GM23338 (cell line): ENCODE measurements around the gene GFRA1. TPM values are rescaled to one million over a fixed set of nuclear protein-coding genes. Genes with fewer than 3 reads are reported as not detected.

ENCODE experiments used
- ATAC-seq: fragments of 200-7000 bp; cut with Tn5 transposase; 3 replicates; pipeline ENCODE4 v1.9.1; 2020
- DNase-seq: peaks from one replicate; pipeline ENCODE4 v3.0.0-alpha.2; 2015; ENCODE audit warnings: low spot score
- H2AFZ ChIP-seq: fragments of 200-600 bp; sonication (generic); 2 replicates; pipeline ENCODE4 v1.8.0; 2016; ENCODE audit warnings: antibody characterized with exemption, mild to moderate bottlenecking, moderate library complexity
- H3F3A ChIP-seq: fragments of 200-600 bp; sonication (generic); replicated peaks from 2 replicates; pipeline ENCODE4 v1.8.0; 2017; ENCODE audit warnings: antibody characterized with exemption, mixed run types, low read depth
- H3K27ac ChIP-seq: fragments of 200-600 bp; sonication (generic); 2 replicates; pipeline ENCODE4 v1.6.1; 2016; ENCODE audit warnings: low read depth
- H3K27me3 ChIP-seq: fragments of 200-600 bp; sonication (generic); 2 replicates; pipeline ENCODE4 v1.8.0; 2016; ENCODE audit warnings: mild to moderate bottlenecking, mixed run types, moderate library complexity; ENCODE audit not compliant: insufficient read depth
- H3K36me3 ChIP-seq: fragments of 200-600 bp; sonication (generic); 2 replicates; pipeline ENCODE4 v1.8.0; 2016; ENCODE audit warnings: mild to moderate bottlenecking; ENCODE audit not compliant: insufficient read depth
- H3K4me1 ChIP-seq: fragments of 200-600 bp; sonication (generic); 2 replicates; pipeline ENCODE4 v1.8.0; 2016; ENCODE audit warnings: mild to moderate bottlenecking, moderate library complexity; ENCODE audit not compliant: insufficient read depth
- H3K4me2 ChIP-seq: fragments of 200-600 bp; sonication (generic); 2 replicates; pipeline ENCODE4 v1.7.1; 2017; ENCODE audit warnings: mixed run types
- H3K4me3 ChIP-seq: fragments of 200-600 bp; sonication (generic); 2 replicates; pipeline ENCODE4 v1.6.1; 2016; ENCODE audit warnings: mixed run types
- H3K79me2 ChIP-seq: fragments of 200-600 bp; sonication (generic); replicated peaks from 2 replicates; pipeline ENCODE4 v1.8.0; 2017; ENCODE audit warnings: mild to moderate bottlenecking; ENCODE audit not compliant: insufficient read depth
- H3K9me2 ChIP-seq: fragments of 200-600 bp; sonication (generic); 2 replicates; pipeline ENCODE4 v1.8.0; 2017; ENCODE audit not compliant: insufficient read depth
- H4K20me1 ChIP-seq: fragments of 200-600 bp; sonication (generic); replicated peaks from 2 replicates; pipeline ENCODE4 v1.8.0; 2017; ENCODE audit warnings: mild to moderate bottlenecking; ENCODE audit not compliant: insufficient read depth
- H3K27ac Mint-ChIP-seq: 2 replicates; pipeline ENCODE4 v1.8.0; 2020; ENCODE audit warnings: inconsistent platforms, mild to moderate bottlenecking, moderate library complexity, mixed read lengths
- H3K27me3 Mint-ChIP-seq: 3 replicates; pipeline ENCODE4 v1.8.0; 2022; ENCODE audit warnings: low read depth, mild to moderate bottlenecking, moderate library complexity, mixed read lengths, inconsistent platforms; ENCODE audit not compliant: insufficient read depth, poor library complexity
- H3K36me3 Mint-ChIP-seq: 3 replicates; pipeline ENCODE4 v1.8.0; 2021; ENCODE audit warnings: low read depth, mild to moderate bottlenecking, inconsistent platforms, moderate library complexity, mixed read lengths
- H3K4me1 Mint-ChIP-seq: 3 replicates; pipeline ENCODE4 v1.8.0; 2020; ENCODE audit warnings: mild to moderate bottlenecking, inconsistent platforms, mixed read lengths
- H3K4me3 Mint-ChIP-seq: 3 replicates; pipeline ENCODE4 v1.8.0; 2021; ENCODE audit warnings: moderate library complexity, mild to moderate bottlenecking, inconsistent platforms, mixed read lengths
- H3K9me3 Mint-ChIP-seq: 3 replicates; pipeline ENCODE4 v1.8.0; 2020; ENCODE audit warnings: moderate library complexity, mild to moderate bottlenecking, inconsistent platforms, mixed read lengths
- CREB1 ChIP-seq: fragments of 250-450 bp; sonication (Bioruptor Pico); IDR thresholded peaks from 2 replicates; pipeline ENCODE4 v1.5.0; 2020; ENCODE audit warnings: low read depth, mild to moderate bottlenecking, moderate library complexity
- EZH2phosphoT487 ChIP-seq: fragments of 200-600 bp; sonication (generic); IDR thresholded peaks from one replicate; pipeline ENCODE4 v1.8.1; 2018; ENCODE audit warnings: antibody characterized with exemption; ENCODE audit not compliant: unreplicated experiment
- JUNB ChIP-seq: IDR thresholded peaks from one replicate; pipeline ENCODE4 v1.6.1; 2016; ENCODE audit warnings: antibody characterized with exemption; ENCODE audit not compliant: unreplicated experiment
- POLR2AphosphoS5 ChIP-seq: IDR thresholded peaks from 2 replicates; pipeline ENCODE4 v1.6.1; 2016; ENCODE audit warnings: antibody characterized with exemption, low read depth
- STAT1 ChIP-seq: IDR thresholded peaks from one replicate; pipeline ENCODE4 v1.6.1; 2016; ENCODE audit warnings: antibody characterized with exemption; ENCODE audit not compliant: unreplicated experiment
- ZNF114 ChIP-seq: fragments of 250-450 bp; sonication (Bioruptor Pico); IDR thresholded peaks from 2 replicates; pipeline ENCODE4 v1.5.0; 2020; ENCODE audit warnings: mild to moderate bottlenecking, moderate library complexity
- ZNF331 ChIP-seq: fragments of 250-450 bp; sonication (Bioruptor Pico); IDR thresholded peaks from 2 replicates; pipeline ENCODE4 v1.5.0; 2020; ENCODE audit warnings: low read depth, mild to moderate bottlenecking, moderate library complexity
- polyA plus RNA-seq: library from polyadenylated mRNA; unstranded; fragments of >200 nt; fragmentation: Nextera tagmentation; extraction: Ambion mirVana; gene quantifications from 2 replicates; pipeline ENCODE4 v1.2.1, GENCODE V29; 2016
- total RNA-seq: library from RNA; depleted of rRNA; stranded (reverse); fragments of >200 nt; shearing (Covaris generic); gene quantifications from 2 replicates; pipeline ENCODE4 v1.2.3, GENCODE V29; 2014
- TF ChIP-seq, protein P1 (sequence below), 2 experiments: fragments of 200-600 bp in 1 of 2; sonication (generic) in 1 of 2; conservative IDR thresholded peaks; 2 replicates each; pipeline versions ENCODE4 v1.5.1 to v1.6.1; 2016 to 2017; ENCODE audit warnings: antibody characterized with exemption in 2 of 2, low read depth in 2 of 2, mild to moderate bottlenecking in 2 of 2, moderate library complexity in 1 of 2
- TF ChIP-seq, protein P2 (sequence below): IDR thresholded peaks from 2 replicates; pipeline ENCODE4 v1.6.1; 2016; ENCODE audit warnings: antibody characterized with exemption
- TF ChIP-seq, protein P3 (sequence below): fragments of 250-450 bp; sonication (Bioruptor Pico); IDR thresholded peaks from 2 replicates; pipeline ENCODE4 v1.5.0; 2020; ENCODE audit warnings: mild to moderate bottlenecking, moderate library complexity

The GFRA1 gene
- total and polyA plus RNA-seq, 2 experiments from 2014 or later = 1.4 to 2.8 TPM

DNA sequence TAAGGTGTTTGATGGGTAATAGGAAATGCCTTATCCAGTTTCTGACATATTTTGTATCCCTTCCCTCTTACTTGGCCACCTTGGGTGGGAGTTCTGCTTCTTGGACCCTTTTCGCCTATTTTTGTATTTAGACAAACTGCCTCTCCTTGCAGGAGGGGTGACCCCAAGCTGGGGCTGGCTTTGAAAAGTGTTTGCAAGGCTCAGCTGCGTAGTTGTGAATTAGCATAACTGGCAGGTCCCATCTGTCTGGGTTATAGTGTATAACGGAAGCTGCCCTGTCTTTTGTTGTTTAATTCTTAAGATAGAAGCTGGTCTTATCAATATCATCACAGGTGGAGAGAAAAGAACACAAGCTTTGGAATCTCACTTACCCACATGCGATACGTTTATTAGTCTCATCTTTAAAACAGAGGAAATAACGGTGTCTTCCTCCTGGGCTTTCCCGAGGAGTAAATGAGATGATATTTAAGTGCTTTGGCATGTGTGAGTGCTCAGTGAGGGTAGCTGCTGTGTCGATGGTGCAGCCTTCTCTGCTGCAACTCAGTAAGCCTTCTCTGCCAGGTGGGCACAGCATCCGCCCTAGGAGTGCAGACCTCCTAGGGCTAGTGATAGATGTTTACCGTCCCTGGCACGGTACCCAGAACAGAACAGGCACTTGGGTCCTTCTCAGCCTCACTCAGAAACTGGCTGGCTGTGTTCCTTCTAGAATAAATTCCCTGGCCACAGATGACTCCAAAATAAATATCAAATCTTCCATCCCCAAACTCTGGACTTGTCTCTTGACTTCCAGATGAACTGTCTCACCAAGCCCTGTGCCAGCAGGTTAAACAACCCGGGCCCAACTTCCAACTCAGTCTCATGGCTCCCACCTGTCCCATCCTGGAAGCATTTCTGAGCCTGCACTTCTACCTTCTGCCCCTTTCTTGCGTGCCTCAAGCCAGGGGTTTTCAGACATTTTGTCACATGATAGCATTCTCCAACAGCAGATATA is 227.3 kb downstream of the GFRA1 start:
- Histone ChIP-seq H3F3A (no peaks in the 10 kb centered on the region), H2AFZ (no peak overlapping the region), H3K79me2 (no peaks in the 10 kb centered on the region), H3K36me3 (no peaks in the 10 kb centered on the region), H4K20me1 (no peaks in the 10 kb centered on the region), H3K27ac (no peak overlapping the region), H3K4me2 (no peak overlapping the region), H3K4me3 (no peak overlapping the region), H3K4me1 (no peaks in the 10 kb centered on the region), H3K9me2 (0 out of 2 replicates have a peak, but pooled peaks cover 13% of the 10 kb centered on the region), H3K27me3 (no peaks in the 10 kb centered on the region)
- Mint-ChIP-seq H3K36me3 (no peaks in the 10 kb centered on the region), H3K4me1 (no peaks in the 10 kb centered on the region), H3K27me3 (peaks cover 3% of the 10 kb centered on the region), H3K9me3 (peaks cover 4% of the 10 kb centered on the region), H3K27ac (0 out of 2 replicates have a peak overlapping the region, but pooled peaks have one; percentile 9), H3K4me3 (no peak overlapping the region)
- ATAC-seq = no peak
- TF ChIP-seq POLR2AphosphoS5 (no peak), ZNF114 (CRISPR knock-in tag) (no peak), JUNB (no peak), ZNF331 (no peak), CREB1 (CRISPR knock-in tag) (no peak), STAT1 (no peak), EZH2phosphoT487 (no peak)
- TF ChIP-seq, protein P1, sequence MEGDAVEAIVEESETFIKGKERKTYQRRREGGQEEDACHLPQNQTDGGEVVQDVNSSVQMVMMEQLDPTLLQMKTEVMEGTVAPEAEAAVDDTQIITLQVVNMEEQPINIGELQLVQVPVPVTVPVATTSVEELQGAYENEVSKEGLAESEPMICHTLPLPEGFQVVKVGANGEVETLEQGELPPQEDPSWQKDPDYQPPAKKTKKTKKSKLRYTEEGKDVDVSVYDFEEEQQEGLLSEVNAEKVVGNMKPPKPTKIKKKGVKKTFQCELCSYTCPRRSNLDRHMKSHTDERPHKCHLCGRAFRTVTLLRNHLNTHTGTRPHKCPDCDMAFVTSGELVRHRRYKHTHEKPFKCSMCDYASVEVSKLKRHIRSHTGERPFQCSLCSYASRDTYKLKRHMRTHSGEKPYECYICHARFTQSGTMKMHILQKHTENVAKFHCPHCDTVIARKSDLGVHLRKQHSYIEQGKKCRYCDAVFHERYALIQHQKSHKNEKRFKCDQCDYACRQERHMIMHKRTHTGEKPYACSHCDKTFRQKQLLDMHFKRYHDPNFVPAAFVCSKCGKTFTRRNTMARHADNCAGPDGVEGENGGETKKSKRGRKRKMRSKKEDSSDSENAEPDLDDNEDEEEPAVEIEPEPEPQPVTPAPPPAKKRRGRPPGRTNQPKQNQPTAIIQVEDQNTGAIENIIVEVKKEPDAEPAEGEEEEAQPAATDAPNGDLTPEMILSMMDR (conservative IDR thresholded peaks at IDR 0.05; ENCODE audit: low read depth in 2 of 2) = no peak
- TF ChIP-seq, protein P2, sequence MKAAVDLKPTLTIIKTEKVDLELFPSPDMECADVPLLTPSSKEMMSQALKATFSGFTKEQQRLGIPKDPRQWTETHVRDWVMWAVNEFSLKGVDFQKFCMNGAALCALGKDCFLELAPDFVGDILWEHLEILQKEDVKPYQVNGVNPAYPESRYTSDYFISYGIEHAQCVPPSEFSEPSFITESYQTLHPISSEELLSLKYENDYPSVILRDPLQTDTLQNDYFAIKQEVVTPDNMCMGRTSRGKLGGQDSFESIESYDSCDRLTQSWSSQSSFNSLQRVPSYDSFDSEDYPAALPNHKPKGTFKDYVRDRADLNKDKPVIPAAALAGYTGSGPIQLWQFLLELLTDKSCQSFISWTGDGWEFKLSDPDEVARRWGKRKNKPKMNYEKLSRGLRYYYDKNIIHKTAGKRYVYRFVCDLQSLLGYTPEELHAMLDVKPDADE = no peak
- no peak for DNase-seq

DNA sequence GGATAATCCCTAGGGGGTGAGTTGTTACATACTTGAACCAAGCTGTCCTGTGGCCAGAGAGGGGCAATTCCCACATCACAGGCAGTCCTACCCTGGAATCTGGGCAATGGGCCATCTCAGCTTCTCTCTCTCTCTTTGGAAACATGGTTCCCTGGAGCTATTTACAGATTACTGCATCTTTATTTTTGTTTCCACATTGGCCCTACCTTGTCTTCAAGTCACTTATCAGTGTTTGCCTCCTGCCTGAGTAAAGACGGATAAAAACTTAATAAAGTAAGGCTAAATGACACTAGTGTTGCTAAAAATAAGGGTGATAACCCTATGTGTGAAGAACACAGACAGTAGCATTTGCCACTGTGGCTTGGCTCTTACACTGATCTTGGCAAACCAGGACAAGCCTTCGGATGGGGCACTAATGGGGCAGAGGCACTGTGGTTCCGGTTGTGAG is 228.2 kb downstream of the GFRA1 start:
- no peaks in the 10 kb centered on the region for H3K79me2 ChIP-seq
- Mint-ChIP-seq H3K27me3 (peaks cover 2% of the 10 kb centered on the region), H3K4me3 (no peak overlapping the region), H3K4me1 (no peaks in the 10 kb centered on the region), H3K27ac (no peak overlapping the region), H3K36me3 (no peaks in the 10 kb centered on the region), H3K9me3 (peaks cover 4% of the 10 kb centered on the region)
- no peak overlapping the region for H3K4me2 ChIP-seq
- DNase-seq (no peak), ATAC-seq (no peak)
- no peaks in the 10 kb centered on the region for H3F3A ChIP-seq
- no peaks in the 10 kb centered on the region for H3K36me3 ChIP-seq
- H2AFZ ChIP-seq = no peak overlapping the region
- no peaks in the 10 kb centered on the region for H3K4me1 ChIP-seq
- H4K20me1 ChIP-seq = no peaks in the 10 kb centered on the region
- 0 out of 2 replicates have a peak, but pooled peaks cover 10% of the 10 kb centered on the region for H3K9me2 ChIP-seq
- H3K27ac ChIP-seq = no peak overlapping the region
- no peaks in the 10 kb centered on the region for H3K27me3 ChIP-seq
- H3K4me3 ChIP-seq = no peak overlapping the region
- no peak for TF ChIP-seq EZH2phosphoT487
- no peak for TF ChIP-seq ZNF114 (CRISPR knock-in tag)
- TF ChIP-seq, protein P3, sequence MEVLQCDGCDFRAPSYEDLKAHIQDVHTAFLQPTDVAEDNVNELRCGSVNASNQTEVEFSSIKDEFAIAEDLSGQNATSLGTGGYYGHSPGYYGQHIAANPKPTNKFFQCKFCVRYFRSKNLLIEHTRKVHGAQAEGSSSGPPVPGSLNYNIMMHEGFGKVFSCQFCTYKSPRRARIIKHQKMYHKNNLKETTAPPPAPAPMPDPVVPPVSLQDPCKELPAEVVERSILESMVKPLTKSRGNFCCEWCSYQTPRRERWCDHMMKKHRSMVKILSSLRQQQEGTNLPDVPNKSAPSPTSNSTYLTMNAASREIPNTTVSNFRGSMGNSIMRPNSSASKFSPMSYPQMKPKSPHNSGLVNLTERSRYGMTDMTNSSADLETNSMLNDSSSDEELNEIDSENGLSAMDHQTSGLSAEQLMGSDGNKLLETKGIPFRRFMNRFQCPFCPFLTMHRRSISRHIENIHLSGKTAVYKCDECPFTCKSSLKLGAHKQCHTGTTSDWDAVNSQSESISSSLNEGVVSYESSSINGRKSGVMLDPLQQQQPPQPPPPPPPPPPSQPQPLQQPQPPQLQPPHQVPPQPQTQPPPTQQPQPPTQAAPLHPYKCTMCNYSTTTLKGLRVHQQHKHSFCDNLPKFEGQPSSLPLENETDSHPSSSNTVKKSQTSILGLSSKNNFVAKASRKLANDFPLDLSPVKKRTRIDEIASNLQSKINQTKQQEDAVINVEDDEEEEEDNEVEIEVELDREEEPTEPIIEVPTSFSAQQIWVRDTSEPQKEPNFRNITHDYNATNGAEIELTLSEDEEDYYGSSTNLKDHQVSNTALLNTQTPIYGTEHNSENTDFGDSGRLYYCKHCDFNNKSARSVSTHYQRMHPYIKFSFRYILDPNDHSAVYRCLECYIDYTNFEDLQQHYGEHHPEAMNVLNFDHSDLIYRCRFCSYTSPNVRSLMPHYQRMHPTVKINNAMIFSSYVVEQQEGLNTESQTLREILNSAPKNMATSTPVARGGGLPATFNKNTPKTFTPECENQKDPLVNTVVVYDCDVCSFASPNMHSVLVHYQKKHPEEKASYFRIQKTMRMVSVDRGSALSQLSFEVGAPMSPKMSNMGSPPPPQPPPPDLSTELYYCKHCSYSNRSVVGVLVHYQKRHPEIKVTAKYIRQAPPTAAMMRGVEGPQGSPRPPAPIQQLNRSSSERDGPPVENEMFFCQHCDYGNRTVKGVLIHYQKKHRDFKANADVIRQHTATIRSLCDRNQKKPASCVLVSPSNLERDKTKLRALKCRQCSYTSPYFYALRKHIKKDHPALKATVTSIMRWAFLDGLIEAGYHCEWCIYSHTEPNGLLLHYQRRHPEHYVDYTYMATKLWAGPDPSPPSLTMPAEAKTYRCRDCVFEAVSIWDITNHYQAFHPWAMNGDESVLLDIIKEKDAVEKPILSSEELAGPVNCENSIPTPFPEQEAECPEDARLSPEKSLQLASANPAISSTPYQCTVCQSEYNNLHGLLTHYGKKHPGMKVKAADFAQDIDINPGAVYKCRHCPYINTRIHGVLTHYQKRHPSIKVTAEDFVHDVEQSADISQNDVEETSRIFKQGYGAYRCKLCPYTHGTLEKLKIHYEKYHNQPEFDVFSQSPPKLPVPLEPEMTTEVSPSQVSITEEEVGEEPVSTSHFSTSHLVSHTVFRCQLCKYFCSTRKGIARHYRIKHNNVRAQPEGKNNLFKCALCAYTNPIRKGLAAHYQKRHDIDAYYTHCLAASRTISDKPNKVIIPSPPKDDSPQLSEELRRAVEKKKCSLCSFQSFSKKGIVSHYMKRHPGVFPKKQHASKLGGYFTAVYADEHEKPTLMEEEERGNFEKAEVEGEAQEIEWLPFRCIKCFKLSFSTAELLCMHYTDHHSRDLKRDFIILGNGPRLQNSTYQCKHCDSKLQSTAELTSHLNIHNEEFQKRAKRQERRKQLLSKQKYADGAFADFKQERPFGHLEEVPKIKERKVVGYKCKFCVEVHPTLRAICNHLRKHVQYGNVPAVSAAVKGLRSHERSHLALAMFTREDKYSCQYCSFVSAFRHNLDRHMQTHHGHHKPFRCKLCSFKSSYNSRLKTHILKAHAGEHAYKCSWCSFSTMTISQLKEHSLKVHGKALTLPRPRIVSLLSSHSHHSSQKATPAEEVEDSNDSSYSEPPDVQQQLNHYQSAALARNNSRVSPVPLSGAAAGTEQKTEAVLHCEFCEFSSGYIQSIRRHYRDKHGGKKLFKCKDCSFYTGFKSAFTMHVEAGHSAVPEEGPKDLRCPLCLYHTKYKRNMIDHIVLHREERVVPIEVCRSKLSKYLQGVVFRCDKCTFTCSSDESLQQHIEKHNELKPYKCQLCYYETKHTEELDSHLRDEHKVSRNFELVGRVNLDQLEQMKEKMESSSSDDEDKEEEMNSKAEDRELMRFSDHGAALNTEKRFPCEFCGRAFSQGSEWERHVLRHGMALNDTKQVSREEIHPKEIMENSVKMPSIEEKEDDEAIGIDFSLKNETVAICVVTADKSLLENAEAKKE (CRISPR knock-in tag) = no peak
